Activated gamma-delta T cell treated with anti-CD3 and anti-CD28 coated beads, Interleukin-2, amount 50 U/mL, for 16 hours (primary cell): ENCODE data around the gene IL9R.
"Not testable (repeated sequence)": the region's sequence is repeated elsewhere in the genome, so short reads cannot be mapped to it uniquely, and the experiment has no call there.

Experiments used
- DNase-seq: peaks from one replicate; pipeline ENCODE4 v3.0.0-alpha.2; 2020; ENCODE audit warnings: low read depth

Gene IL9R

DNA sequence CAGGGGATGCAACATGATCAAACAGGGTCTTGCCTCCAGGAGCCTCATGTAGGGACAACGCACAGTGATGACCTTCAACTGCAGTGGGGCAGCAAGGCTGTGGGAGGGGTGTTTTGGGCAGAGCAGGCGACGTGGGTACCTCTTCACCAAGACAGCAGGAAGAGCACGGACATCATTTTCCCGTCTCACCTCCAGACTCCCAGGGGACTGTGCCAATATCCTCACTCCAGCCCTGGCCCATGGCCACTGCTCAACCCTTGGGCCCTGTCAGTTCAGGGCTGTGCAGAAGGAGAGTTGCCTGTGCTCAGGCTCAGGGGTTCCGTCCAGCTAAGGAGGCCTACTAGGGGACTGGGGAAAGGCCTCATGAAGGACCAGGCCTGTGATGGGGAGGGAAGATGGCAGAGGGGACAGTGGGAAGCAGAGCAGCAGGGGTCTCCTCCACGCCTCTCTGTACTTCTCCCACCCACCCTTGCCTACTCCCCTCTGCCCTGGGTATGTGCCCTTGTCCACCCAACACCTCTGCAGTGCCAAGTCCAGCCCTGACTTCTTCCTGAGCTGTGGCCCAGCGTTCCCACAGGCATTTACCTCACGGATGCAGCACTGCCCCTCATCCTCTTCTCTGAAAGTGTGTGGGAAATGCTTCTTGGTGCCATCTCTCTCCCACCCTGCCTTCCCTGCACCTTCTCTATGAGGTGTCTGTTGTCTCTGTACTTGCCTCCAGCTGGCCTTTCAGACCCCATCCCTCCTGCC lies 1.4 kb downstream of the IL9R start:
- no peak for DNase-seq

DNA sequence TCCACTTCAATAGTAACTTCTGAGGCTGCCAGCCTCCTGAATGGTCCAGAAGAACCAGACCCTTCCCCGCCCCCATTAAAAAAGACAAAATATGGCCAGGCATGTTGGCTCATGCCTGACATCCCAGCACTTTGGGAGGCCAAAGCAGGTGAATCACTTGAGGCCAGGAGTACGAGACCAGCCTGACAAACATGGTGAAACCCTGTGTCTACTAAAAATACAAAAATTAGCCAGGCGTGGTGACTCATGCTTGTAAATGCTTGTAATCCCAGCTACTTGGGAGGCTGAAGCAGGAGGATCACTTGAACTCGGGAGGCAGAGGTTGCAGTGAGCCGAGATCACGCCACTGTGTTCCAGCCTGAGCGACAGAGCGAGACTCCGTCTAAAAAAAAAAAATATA lies 2.3 kb downstream of the IL9R start:
- not testable (repeated sequence) for DNase-seq

DNA sequence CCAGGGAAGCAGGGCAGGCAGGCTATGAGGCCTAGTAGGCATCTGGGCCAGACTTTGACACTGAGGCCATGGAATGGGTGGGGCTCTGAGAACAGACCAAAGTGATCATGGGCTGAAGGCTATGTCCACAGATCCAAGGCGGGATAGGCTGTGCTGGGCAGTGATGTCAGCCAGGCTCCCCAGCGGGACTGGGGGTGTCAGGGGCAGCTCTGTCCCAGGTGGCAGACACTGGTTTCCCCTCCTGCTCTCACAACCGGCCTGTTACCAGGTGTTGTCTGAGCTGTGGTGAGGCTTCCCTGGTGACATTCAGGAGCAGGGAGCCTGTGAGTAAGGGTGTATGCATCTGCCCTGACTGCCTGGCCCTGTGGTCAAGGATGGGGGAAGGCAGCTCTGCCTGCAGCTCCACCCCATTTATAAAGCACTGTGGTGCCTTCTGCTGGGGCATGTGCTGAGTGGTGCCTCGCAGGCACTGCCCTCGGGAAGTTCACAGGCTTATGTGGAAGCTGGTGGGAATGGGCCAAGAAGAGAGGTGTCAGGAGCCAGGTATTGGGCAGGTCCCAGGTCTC lies 2.9 kb downstream of the IL9R start:
- DNase-seq = no peak

DNA sequence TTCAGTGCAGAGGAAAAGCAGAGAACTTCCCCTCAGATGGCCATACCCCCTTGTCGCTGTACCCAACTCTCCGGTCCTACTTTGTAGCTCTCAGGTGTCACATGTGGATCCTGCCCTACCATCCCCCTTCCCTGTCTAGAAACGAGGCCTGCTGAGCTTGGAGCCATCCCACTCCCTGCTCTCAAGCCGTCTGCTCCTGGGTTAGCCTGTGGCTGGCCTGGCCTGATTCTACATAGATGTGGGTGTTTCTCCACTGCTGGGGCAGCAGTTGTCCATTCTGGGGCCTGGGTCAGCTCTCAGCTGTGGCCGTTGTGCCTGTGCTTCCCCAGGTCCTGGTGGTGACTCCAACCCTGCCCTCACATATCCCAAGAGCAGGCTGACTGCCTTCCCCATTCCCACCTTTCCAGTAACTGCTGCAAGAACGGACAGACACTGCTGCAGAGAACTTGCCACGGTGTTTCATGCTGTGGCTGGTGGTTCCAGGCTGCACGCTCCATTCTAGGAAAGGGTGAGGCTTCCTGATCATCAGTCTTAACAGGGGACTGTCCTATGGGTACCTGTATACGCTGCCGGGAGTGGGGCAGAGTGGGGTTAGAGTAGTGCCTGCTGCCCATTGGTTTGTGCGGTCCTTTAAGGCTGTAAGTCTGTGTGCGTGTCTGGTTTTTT lies 3.6 kb downstream of the IL9R start:
- no peak for DNase-seq

DNA sequence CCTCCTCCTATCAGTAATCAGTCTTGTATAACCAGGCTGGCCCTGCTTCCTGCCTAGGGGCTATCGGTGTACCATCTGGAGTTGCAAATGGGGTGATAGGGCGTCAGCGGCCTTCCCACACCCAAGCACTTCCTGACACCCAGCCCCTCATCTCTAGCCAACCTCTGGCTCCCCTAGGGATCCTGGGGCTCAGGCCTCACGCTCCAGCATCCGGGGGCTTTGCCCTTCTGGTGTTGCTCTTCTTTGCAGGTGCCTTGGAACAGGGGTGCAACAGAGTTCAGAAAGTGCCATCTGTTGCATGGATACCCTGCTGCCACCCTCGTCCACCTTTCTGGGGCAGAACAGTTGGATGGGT lies 4.1 kb downstream of the IL9R start:
- DNase-seq = no peak

DNA sequence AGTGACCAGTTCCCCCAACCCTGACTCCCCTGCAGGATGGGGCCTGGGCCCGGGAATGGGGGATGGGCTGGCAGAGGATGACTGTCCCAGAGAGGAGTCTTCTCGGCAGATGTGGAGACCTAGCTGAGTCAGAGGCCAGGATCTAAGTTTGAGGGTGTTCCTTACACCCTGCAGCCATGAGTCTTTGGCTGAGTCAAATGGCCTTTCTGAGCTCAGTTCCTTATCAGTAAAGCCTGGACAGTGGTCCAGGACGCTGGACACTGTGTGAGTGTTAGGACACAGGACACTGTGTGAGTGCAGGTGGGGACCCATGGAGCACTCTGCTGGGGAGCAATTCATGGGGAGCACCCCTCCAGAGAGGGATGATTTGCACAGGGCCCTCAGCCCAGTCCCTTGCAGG lies 5.0 kb downstream of the IL9R start:
- no peak for DNase-seq

DNA sequence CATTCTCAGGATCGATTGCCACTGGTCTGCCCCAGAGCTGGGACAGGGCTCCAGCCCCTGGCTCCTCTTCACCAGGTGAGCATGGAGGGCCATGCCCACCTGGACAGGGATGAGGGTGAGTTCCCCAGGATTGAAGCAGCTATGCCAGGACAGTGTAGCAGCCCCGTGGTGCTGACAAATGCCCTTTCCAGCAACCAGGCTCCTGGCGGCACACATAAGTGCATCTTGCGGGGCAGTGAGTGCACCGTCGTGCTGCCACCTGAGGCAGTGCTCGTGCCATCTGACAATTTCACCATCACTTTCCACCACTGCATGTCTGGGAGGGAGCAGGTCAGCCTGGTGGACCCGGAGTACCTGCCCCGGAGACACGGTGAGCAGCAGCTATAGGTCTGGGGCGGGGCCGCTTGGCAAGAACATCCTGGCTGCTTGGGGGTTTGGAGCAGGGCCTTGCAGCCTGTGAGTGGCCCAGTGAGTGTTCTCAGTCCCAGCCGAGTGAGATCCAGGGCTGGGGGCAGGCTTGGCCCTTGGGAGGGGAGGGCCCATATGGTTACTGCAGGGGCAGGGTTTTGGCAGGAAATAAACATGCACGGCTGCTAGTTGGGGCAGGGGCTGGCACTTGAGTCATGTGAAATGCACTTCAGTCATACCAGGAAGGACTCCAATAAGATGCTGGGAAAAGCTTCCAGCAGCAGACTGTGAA lies 6.1 kb downstream of the IL9R start:
- DNase-seq = no peak

DNA sequence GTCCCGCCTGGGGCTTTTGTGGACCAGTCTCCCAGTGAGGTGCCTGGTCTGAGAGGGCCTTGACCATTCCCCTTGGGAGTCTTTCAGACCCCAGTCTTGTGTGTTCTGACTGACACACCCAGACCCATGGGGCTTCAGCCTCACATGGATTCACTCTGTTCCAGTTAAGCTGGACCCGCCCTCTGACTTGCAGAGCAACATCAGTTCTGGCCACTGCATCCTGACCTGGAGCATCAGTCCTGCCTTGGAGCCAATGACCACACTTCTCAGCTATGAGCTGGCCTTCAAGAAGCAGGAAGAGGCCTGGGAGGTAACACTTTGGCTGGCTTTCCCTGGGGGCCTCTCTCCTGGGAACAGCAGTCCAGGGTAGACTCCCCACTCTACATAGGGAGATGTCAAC lies 6.8 kb downstream of the IL9R start:
- no peak for DNase-seq

DNA sequence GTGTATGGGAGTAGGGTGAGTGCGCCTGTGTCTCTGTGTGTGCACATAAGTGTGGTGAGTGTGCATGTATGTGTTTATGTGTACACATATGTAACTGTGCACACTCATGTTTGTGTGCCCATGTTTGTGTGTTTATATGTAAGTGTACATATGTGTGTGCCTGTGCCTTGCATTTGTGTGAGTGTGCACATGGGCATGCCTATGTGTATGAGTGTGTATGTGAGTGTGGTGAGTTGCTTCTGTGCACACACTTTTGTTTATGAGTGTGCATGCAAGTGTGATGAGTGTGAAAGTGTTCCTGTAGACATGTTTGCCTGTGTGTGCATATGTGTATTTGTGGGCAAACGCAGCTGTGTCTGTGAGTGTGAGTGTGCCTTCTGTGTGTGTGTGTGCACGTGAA lies 7.2 kb downstream of the IL9R start:
- no peak for DNase-seq

DNA sequence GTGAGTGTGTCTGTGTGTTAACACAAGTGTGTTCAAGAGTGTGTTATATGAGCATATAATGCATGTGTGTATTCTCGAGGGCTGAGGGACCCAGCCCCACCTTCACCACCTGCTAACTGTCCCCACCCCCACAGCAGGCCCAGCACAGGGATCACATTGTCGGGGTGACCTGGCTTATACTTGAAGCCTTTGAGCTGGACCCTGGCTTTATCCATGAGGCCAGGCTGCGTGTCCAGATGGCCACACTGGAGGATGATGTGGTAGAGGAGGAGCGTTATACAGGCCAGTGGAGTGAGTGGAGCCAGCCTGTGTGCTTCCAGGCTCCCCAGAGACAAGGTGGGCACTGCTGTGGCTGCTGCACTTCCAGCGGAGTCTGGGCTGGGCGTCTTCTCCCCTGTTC lies 7.6 kb downstream of the IL9R start:
- DNase-seq = no peak

DNA sequence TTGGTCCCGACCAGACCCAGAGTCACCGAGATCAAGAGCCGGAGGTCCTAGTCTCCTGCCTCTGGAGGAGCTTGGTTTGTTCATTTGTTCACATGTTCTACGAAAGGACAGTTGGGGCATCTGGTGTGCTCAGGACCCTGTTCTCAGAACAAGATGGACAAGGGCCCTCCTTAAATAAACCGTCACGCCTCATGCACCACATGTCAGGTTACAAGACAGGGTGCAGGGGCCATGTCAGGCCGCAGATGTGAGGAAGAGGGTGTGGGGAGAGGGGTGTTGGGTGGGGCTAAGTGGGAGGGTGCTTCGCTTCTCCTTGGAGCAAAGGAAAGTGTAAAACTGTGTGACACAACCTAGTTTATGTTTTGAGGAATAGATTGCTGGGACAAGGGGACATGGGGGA lies 9.0 kb downstream of the IL9R start:
- not testable (repeated sequence) for DNase-seq

DNA sequence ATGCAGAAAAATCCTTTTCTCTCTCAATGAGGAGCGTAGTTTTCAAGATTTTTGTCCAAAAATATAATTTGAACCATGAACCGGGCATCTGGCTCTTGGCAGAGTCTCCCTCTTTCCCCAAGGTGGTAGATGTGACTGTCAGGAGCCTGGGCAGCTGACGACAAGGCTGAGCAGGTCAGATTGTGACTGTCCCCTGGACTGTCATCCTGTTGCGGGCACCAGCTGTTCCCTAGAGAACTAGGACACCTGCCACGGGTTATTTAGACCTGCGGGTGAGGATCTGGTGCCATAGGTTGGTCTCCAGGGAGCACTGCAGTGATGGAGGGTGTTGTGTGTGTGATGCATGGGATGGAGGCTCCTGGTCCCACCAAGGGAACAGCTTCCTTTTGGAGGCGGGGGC lies 10.9 kb downstream of the IL9R start:
- not testable (repeated sequence) for DNase-seq

DNA sequence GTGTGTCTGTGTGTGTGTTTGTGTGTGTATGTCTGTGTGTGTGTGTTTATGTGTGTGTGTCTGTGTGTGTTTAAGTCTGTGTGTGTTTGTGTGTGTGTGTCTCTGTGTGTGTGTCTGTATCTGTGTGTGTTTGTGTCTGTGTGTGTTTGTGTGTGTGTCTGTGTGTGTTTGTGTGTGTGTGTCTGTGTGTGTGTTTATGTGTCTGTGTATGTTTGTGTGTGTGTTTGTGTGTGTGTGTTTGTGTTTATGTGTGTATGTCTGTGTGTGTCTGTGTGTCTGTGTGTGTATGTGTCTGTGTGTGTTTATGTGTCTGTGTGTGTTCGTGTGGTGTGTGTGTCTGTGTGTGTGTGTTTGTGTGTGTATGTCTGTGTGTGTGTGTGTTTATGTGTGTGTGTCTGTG lies 11.4 kb downstream of the IL9R start:
- DNase-seq = no peak

DNA sequence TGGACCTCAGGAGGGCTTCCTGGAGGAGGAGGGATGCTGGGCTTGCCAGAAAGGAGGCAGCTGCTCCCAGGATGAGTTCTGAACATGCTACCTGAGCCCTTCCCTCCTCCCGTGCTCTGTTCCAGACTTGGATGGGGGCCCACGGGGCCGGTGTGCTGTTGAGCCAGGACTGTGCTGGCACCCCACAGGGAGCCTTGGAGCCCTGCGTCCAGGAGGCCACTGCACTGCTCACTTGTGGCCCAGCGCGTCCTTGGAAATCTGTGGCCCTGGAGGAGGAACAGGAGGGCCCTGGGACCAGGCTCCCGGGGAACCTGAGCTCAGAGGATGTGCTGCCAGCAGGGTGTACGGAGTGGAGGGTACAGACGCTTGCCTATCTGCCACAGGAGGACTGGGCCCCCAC lies 12.2 kb downstream of the IL9R start:
- DNase-seq = not testable (repeated sequence)

DNA sequence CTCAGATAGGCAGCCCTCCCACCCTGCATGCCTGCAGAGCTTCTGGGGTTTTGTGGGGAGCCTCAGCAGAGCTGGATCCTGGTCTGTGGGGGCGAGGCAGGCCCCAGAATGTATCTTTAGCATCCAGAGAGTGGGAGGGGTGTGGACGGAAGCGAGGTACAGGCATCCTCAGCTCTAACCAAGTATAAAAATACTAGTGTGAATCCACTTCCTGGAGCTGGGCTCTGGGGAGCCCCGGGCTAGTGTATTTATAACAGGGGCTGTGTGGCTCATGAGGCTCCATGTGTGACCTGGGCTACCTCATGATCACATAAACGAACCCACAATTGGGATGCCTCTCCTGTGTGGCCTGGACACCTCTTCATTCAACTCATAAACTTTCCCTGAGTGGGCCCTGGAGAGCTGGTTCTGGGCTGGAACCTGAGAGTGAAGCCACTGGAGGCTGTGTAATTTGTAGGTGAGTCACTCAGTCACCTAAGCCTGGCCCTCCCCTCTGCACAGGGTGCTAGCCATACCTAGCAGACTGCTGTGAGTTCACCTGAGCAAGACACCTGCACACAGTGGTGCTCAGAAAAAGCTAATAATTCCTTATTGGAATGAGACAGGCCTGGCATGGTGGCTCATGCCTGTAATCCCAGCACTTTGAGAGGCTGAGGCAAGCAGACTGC lies 15.9 kb downstream of the IL9R start:
- not testable (repeated sequence) for DNase-seq

DNA sequence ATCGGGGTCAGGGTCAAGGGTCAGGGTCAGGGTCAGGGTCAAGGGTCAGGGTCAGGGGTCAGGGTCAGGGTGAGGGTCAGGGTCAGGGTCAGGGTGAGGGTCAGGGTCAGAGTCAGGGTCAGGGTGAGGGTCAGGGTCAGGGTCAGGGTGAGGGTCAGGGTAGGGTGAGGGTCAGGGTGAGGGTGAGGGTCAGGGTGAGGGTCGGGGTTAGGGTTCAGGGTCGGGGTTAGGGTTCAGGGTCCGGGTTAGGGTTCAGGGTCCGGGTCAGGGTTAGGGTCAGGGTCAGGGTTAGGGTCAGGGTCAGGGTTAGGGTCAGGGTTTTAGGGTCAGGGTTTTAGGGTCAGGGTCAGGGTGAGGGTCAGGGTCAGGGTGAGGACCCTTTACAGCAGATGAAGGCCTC lies 22.4 kb downstream of the IL9R start:
- not testable (repeated sequence) for DNase-seq

DNA sequence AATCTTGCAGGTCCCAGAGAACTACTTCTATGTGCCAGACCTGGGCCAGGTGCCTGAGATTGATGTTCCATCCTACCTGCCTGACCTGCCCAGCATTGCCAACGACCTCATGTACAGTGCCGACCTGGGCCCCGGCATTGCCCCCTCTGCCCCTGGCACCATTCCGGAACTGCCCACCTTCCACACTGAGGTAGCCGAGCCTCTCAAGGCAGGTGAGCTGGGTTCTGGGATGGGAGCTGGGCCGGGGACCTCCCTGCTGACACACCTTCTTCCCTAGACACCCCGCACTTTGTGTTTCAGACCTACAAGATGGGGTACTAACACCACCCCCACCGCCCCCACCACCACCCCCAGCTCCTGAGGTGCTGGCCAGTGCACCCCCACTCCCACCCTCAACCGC lies 25.5 kb downstream of the IL9R start:
- DNase-seq = not testable (repeated sequence)

DNA sequence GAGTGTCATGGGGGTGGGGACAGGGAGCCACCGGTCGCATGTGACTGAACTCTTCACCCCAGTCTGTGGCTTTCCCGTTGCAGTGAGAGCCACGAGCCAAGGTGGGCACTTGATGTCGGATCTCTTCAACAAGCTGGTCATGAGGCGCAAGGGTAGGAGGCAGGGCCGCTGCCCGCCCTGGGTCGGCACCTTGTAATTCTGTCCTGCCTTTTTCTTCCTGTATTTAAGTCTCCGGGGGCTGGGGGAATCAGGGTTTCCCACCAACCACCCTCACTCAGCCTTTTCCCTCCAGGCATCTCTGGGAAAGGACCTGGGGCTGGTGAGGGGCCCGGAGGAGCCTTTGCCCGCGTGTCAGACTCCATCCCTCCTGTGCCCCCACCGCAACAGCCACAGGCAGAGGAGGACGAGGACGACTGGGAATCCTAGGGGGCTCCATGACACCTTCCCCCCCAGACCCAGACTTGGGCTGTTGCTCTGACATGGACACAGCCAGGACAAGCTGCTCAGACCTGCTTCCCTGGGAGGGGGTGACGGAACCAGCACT lies 27.5 kb downstream of the IL9R start:
- not testable (repeated sequence) for DNase-seq

DNA sequence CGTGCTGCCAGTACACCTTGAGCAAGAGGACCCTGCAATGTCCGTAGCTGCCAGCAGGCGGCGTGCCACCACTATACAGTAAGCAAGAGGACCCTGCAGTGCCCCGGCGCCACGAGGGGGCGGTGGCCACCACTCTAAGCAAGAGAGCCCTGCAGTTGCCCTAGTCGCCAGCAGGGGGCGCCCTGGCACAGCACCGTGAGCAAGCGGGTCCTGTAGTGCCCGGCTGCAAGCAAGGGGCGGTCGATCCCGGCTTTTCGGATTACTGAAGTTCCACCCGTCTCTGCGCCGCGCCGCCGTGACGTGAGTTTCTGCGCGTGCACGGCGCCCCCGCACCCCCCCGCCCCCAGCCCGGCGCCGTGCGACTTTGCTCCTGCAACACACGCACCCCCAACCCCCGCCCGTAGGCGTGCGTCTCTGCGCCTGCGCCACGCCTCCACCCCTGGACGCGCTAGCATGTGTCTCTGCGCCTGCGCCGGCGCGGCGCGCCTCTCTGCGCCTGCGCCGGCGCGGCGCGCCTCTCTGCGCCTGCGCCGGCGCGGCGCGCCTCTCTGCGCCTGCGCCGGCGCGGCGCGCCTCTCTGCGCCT lies 31.2 kb downstream of the IL9R start:
- DNase-seq = not testable (repeated sequence)

DNA sequence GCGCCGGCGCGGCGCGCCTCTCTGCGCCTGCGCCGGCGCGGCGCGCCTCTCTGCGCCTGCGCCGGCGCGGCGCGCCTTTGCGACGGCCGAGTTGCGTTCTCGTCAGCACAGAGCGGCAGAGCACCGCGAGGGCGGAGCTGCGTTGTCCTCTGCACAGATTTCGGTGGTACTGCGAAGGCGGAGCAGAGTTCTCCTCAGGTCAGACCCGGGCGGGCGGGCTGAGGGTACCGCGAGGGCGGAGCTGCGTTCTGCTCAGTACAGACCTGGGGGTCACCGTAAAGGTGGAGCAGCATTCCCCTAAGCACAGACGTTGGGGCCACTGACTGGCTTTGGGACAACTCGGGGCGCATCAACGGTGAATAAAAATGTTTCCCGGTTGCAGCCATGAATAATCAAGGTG lies 31.8 kb downstream of the IL9R start:
- not testable (repeated sequence) for DNase-seq

DNA sequence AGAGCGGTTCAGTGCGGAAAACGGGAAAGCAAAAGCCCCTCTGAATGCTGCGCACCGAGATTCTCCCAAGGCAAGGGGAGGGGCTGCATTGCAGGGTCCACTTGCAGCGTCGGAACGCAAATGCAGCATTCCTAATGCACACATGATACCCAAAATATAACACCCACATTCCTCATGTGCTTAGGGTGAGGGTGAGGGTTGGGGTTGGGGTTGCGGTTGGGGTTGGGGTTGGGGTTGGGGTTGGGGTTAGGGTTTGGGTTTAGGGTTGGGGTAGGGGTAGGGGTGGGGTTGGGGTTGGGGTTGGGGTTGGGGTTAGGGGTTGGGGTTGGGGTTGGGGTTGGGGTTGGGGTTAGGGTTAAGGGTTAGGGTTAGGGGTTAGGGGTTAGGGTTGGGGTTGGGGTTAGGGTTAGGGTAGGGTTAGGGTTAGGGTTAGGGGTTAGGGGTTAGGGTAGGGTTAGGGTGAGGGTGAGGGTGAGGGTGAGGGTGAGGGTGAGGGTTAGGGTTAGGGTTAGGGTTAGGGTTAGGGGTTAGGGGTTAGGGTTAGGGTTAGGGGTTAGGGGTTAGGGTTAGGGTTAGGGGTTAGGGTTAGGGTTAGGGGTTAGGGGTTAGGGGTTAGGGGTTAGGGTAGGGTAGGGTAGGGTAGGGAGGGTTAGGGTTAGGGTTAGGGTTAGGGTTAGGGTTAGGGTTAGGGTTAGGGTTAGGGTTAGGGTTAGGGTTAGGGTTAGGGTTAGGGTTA lies 32.4 kb downstream of the IL9R start:
- DNase-seq = not testable (repeated sequence)
